GM10266 (cell line): ENCODE measurements around the gene NTF3.

Source experiments
- DNase-seq: peaks from one replicate; pipeline ENCODE4 v3.0.0; 2012; ENCODE audit errors: extremely low spot score
- TF ChIP-seq, protein P1 (sequence below): IDR thresholded peaks from 2 replicates; pipeline ENCODE4 v1.5.1; 2012; ENCODE audit warnings: mild to moderate bottlenecking, low read depth; ENCODE audit not compliant: control insufficient read depth, insufficient read depth; ENCODE audit errors: missing control alignments

NTF3 gene

DNA sequence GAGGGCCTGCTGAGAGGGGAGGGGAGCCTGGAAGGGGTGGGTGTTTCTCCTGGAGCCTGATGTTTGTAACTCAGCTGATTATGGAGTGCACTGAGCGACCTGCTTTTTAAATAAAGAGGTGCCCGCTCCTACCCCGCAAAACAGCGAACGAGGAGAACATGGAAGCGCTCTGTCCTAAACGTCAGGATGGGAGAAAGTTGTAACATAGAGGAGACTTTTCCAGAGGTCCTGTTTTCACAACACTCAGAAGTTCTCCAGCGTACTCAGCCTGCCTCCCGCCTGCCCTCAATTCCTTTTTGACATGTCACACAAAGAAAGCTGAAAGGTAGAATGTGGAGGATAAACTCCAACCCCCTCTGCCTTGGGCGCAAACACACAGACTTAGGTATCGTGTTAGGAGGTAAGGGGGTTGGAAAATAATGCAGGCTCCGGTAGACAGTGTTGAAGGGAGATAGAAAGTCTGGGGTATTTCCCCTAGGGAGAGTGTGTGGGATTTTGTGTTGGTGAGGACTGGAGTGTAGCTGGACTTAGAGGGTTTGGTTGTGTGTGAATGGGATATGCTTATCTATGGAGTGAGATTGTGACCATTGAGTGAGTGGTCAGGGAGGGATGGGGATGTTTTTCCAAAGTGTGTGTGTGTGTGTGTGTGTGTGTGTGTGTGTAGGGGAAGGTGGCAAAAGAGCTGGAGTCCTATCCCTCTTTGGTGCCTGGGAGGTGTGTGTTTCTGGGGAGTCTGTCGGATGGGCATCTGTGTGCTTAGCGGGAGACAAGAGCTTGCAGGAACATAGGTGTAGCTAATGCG is 2.1 kb downstream of the NTF3 start:
- DNase-seq: no peak
- TF ChIP-seq, protein P1, sequence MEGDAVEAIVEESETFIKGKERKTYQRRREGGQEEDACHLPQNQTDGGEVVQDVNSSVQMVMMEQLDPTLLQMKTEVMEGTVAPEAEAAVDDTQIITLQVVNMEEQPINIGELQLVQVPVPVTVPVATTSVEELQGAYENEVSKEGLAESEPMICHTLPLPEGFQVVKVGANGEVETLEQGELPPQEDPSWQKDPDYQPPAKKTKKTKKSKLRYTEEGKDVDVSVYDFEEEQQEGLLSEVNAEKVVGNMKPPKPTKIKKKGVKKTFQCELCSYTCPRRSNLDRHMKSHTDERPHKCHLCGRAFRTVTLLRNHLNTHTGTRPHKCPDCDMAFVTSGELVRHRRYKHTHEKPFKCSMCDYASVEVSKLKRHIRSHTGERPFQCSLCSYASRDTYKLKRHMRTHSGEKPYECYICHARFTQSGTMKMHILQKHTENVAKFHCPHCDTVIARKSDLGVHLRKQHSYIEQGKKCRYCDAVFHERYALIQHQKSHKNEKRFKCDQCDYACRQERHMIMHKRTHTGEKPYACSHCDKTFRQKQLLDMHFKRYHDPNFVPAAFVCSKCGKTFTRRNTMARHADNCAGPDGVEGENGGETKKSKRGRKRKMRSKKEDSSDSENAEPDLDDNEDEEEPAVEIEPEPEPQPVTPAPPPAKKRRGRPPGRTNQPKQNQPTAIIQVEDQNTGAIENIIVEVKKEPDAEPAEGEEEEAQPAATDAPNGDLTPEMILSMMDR: no peak

DNA sequence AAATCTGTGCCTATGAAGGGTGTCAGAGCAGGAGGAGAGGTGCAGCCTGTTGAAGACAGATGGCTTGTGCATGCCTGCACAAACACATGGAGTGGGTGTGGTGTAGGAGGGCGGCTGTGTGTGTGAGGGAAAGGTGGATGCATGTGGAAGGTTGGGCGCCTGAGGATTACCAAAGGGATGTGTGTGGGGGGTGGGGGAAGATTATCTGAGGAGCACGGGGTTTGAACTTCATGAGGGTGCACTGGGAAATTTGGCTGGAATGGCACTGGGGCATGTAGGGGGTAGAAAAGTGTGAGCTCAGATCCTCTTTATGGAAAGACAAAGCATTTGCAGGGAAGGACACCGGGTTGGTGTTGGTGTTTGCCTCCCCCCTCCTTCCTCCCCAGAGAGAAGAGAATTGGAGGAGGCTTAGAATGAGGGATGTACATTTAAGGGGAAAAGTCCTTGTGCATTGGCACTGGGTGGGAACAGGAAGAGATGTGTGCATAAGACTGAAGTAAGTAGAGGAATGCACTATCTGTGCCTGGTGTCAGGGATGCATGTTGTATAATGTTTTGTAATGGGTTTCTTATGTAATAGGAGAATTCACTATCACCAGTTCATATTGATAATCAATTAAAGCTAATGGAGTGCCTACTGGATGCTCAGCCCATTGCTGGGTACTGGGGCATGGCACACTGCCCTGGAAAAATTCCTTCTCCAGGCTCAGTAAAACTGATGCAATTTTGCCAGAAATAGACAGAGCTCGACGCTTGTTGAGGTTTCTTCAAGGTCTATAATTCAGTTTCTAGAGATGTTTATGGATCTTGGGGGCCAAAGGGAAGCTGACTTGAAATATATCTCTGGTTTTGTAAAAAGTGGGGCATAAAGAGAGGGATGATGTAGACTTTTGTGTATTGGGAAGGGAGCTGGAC is 3.0 kb downstream of the NTF3 start:
- TF ChIP-seq, protein P1: no peak
- DNase-seq: no peak

DNA sequence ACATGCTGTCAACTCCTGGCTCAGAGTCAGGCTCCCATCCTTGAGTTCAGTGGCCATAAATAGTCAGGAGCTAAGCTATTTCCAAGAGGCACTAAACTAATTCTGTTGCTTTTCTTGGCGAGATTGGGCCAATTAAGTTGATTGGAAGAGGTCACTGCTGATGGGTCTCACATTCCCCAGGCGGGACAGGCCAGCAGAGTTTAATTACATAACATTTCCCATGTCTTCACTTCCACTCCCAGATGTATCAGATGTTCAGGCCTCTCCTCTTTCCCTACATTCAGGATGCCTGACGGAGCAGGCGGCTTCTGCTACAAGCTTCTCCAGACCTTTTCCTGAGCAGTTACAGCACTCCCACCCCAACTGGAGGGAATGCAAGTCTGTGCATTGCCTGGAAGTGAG is 5.3 kb downstream of the NTF3 start:
- DNase-seq: no peak
- TF ChIP-seq, protein P1: no peak

DNA sequence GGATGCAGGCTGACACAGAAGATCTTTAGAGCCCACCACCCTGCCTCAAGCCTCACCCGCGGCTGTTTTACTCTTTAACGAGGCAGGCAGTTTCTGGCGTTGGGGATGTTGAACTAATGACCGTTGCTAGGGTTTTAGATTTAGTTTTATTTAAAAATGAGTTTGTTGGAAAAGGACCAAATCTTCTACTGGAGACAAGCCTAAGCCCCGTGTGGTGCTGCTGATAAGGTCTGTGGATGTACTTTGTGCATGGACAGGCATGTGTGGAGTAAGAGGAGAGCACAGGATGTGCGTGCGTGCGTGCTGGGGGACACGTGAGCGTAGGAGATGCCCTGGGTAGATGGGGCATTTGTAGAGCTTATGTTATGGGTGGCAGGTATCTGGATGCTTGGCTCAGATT is 5.7 kb downstream of the NTF3 start:
- TF ChIP-seq, protein P1: no peak
- DNase-seq: no peak

DNA sequence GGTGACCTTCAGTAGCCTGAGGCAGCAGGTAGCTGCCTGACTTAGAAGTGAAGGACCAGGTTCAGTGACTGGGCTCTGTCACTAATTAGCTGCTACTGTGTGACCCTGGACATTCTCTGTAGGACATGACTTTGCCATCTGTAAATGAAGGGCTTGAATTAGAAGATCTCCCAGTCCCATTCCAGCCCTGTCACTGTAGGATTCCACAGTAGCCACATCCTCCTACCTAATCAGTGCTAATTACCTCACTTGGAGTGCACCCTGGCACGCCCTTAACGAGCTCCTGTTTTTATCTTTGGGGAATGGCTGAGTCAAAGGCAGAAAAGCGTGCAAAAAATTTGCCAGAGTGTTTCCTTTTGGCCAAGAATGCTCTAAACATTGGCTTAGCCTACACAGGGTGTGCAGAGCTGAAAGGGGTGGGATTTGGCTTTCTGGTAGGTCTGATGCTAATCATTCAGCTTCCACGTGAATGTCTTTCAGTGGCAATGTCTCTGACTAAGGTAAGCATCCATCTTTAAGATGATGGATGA is 6.8 kb downstream of the NTF3 start:
- TF ChIP-seq, protein P1: no peak
- DNase-seq: no peak

DNA sequence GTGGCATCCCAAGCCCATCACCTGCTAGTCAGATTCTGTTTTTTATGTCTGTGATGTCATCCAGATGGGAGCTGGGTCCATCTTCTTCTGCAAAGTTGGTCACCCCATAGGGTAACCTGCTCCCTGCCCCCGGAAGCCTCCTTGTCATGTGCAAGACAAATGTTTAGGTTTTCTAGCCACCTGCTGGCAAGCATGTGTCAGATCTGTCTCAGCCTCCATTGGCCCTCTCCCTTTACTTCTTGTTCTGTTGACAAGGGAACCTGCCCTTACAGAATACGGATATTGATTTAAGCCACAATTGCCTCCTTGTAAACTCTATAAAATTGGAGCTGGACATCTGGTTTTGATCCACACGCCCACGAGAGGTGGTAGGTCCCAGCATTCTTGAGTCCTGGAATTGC is 7.5 kb downstream of the NTF3 start:
- DNase-seq: no peak
- TF ChIP-seq, protein P1: no peak
